ENCODE data around the gene HTRA3.

GRCh38 chr4:8311101-8312068 lies 41.8 kb downstream of the HTRA3 start:
- TF ChIP-seq CTCF (IDR thresholded peaks at IDR 0.05) (no peak), POLR2A (IDR thresholded peaks at IDR 0.05) (no peak)
